SK-N-SH (cell line): ENCODE measurements around the gene LCMT2.

ENCODE experiments used
- GATA2 ChIP-seq: sonication (generic); formaldehyde crosslinking; IDR thresholded peaks from 2 replicates; pipeline ENCODE4 v1.5.0; 2020; ENCODE audit warnings: mild to moderate bottlenecking, missing genetic modification reagents
- TF ChIP-seq, protein P1 (sequence below): IDR thresholded peaks from 2 replicates; pipeline ENCODE4 v1.4.0; 2012; ENCODE audit warnings: low read depth, borderline replicate concordance

GRCh38 chr15:43370310-43370974 is 40.1 kb upstream of the LCMT2 start:
- no peak for TF ChIP-seq GATA2 (CRISPR knock-in tag)
- TF ChIP-seq, protein P1, sequence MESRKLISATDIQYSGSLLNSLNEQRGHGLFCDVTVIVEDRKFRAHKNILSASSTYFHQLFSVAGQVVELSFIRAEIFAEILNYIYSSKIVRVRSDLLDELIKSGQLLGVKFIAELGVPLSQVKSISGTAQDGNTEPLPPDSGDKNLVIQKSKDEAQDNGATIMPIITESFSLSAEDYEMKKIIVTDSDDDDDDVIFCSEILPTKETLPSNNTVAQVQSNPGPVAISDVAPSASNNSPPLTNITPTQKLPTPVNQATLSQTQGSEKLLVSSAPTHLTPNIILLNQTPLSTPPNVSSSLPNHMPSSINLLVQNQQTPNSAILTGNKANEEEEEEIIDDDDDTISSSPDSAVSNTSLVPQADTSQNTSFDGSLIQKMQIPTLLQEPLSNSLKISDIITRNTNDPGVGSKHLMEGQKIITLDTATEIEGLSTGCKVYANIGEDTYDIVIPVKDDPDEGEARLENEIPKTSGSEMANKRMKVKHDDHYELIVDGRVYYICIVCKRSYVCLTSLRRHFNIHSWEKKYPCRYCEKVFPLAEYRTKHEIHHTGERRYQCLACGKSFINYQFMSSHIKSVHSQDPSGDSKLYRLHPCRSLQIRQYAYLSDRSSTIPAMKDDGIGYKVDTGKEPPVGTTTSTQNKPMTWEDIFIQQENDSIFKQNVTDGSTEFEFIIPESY = no peak
